Endodermal cell (in vitro differentiated cells): ENCODE data around the gene GRHL1. TPM values are rescaled to one million over a fixed set of nuclear protein-coding genes. Genes with fewer than 3 reads are reported as not detected.

ENCODE experiments used
- DNase-seq: peaks from one replicate; pipeline ENCODE4 v3.0.0-alpha.2; 2017
- H3K27ac ChIP-seq: 2 replicates; pipeline ENCODE4 v1.5.1; 2013; ENCODE audit warnings: mild to moderate bottlenecking, low read depth, low read length, moderate library complexity
- H3K27me3 ChIP-seq: 2 replicates; pipeline ENCODE4 v1.6.1; 2013; ENCODE audit warnings: mild to moderate bottlenecking, low read length, moderate library complexity; ENCODE audit not compliant: insufficient read depth, control insufficient read depth, poor library complexity, severe bottlenecking
- H3K36me3 ChIP-seq: 2 replicates; pipeline ENCODE4 v1.7.0; 2013; ENCODE audit warnings: mild to moderate bottlenecking, low read length, moderate library complexity; ENCODE audit not compliant: control insufficient read depth, insufficient read depth
- H3K4me1 ChIP-seq: one replicate; pipeline ENCODE4 v1.7.0; 2013; ENCODE audit warnings: low read length; ENCODE audit not compliant: control insufficient read depth, insufficient read depth
- H3K4me3 ChIP-seq: 2 replicates; pipeline ENCODE4 v1.5.1; 2013; ENCODE audit warnings: mild to moderate bottlenecking, low read length, moderate library complexity
- H3K9ac ChIP-seq: 2 replicates; pipeline ENCODE4 v1.6.1; 2013; ENCODE audit warnings: mild to moderate bottlenecking, low read length, moderate library complexity; ENCODE audit not compliant: poor library complexity, severe bottlenecking; ENCODE audit errors: extremely low read depth
- H3K9me3 ChIP-seq: 2 replicates; pipeline ENCODE4 v1.6.1; 2013; ENCODE audit warnings: mild to moderate bottlenecking, low read length, moderate library complexity; ENCODE audit not compliant: control insufficient read depth
- H3K27ac Mint-ChIP-seq: 2 replicates; pipeline ENCODE4 v1.8.0; 2020; ENCODE audit warnings: mixed read lengths
- H3K27me3 Mint-ChIP-seq: 2 replicates; pipeline ENCODE4 v1.8.0; 2021; ENCODE audit warnings: mild to moderate bottlenecking, mixed read lengths; ENCODE audit not compliant: insufficient read depth
- H3K36me3 Mint-ChIP-seq: 2 replicates; pipeline ENCODE4 v1.8.0; 2020; ENCODE audit warnings: low read depth, mixed read lengths
- H3K4me1 Mint-ChIP-seq: 2 replicates; pipeline ENCODE4 v1.8.0; 2020; ENCODE audit warnings: mixed read lengths
- H3K4me3 Mint-ChIP-seq: 2 replicates; pipeline ENCODE4 v1.8.0; 2020; ENCODE audit warnings: mild to moderate bottlenecking, moderate library complexity, mixed read lengths
- H3K9me3 Mint-ChIP-seq: 2 replicates; pipeline ENCODE4 v1.8.0; 2020; ENCODE audit warnings: mild to moderate bottlenecking, mixed read lengths
- CTCF ChIP-seq: fragments of 200-600 bp; sonication (generic); conservative IDR thresholded peaks from 2 replicates; pipeline ENCODE4 v1.5.0; 2021; ENCODE audit warnings: antibody characterized with exemption, mild to moderate bottlenecking
- WGBS, 2 experiments: methylation state at CpG; one replicate each; pipeline versions ENCODE4 v1.1.5 to v1.1.7; 2013; ENCODE audit warnings: missing lambda C conversion rate in 2 of 2, mixed read lengths in 1 of 2; ENCODE audit not compliant: insufficient coverage in 1 of 2, insufficient read length in 1 of 2; 5-methylcytosine and 5-hydroxymethylcytosine counted together
- total RNA-seq, 2 donors: library from RNA; stranded (reverse); fragmentation: NEBNext Ultra II Directional in 1 of 2; extraction: Animal tissue kit (Norgen Biotek cat#: 25700) in 1 of 2; gene quantifications; 2 replicates in 1 of 2; 3 replicates in 1 of 2; pipeline ENCODE4 v1.2.1, GENCODE V29; 2021

The GRHL1 gene
- total RNA-seq, 2 donors from 2014 or later, result 2.7 to 2.9 TPM

DNA sequence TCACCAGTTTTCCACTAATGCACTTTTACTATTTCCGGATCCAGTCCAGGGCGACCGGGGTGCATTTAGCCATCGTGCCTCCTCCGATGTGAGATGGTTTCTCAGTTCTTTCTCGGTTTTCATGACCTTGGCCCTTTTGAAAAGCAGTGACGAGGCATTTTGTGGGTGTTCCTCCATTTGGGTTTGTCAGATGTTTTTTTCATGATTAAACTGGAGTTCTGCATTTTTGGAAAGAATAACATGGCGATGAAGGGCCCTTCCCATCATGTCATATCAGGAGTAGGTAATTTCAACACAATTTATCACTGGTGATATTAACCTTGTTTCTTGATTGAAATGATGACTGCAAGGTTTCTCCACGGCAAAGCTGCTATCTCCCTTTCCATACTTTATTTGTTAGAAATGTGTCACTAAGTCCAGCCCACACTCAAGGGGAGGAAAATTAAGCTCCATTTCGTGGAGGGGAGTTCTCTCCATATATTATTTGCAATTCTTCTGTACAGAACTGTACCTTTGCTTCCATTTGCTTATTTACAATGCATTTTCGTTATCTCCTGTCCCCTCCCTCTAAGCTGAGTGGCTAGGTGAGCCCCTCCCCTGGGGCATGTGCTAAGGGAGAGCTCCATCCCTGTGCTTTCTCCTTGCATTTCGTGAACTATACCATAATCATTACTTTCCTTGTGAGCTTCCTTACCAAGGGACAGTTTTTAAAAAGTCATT is 83.0 kb downstream of the GRHL1 start:
- H3K27me3 ChIP-seq, result no peaks in the 10 kb centered on the region
- H3K4me1 ChIP-seq, result peaks cover under 1% of the 10 kb centered on the region
- no peak for TF ChIP-seq CTCF
- H3K27ac ChIP-seq, result no peak overlapping the region
- Mint-ChIP-seq H3K27ac (no peak overlapping the region), H3K4me1 (peaks cover 9% of the 10 kb centered on the region), H3K9me3 (no peaks in the 10 kb centered on the region), H3K36me3 (no peaks in the 10 kb centered on the region), H3K4me3 (no peak overlapping the region), H3K27me3 (no peaks in the 10 kb centered on the region)
- no peak overlapping the region for H3K4me3 ChIP-seq
- H3K9me3 ChIP-seq, result no peaks in the 10 kb centered on the region
- WGBS, 2 experiments, result 92 to 93% methylated on average over 11 to 12 of the region's 12 CpGs
- DNase-seq, result no peak
- no peaks in the 10 kb centered on the region for H3K36me3 ChIP-seq
- no peak overlapping the region for H3K9ac ChIP-seq

- no peak overlapping the region for H3K27ac ChIP-seq
- H3K9me3 ChIP-seq, result no peaks in the 10 kb centered on the region
- H3K4me1 ChIP-seq, result no peaks in the 10 kb centered on the region
- H3K36me3 ChIP-seq, result no peaks in the 10 kb centered on the region
- Mint-ChIP-seq H3K4me1 (peaks cover 4% of the 10 kb centered on the region), H3K4me3 (no peak overlapping the region), H3K36me3 (no peaks in the 10 kb centered on the region), H3K27ac (no peak overlapping the region), H3K27me3 (peaks cover 2% of the 10 kb centered on the region), H3K9me3 (no peaks in the 10 kb centered on the region)
- no peak for DNase-seq
- no peak overlapping the region for H3K4me3 ChIP-seq
- WGBS, 2 experiments, result 88 to 95% methylated on average over 2 to 3 of the region's 3 CpGs
- no peaks in the 10 kb centered on the region for H3K27me3 ChIP-seq
- no peak overlapping the region for H3K9ac ChIP-seq
- TF ChIP-seq CTCF, result no peak
These were observed 83.5 kb downstream of the GRHL1 start for GRCh38 chr2:10035053-10035422.

- H3K9me3 Mint-ChIP-seq, result no peaks in the 10 kb centered on the region
- 84 to 88% methylated on average over 5 of the region's 5 CpGs for WGBS, 2 experiments
- DNase-seq, result no peak
- no peaks in the 10 kb centered on the region for H3K9me3 ChIP-seq
- H3K4me1 ChIP-seq, result no peaks in the 10 kb centered on the region
- no peak overlapping the region for H3K4me3 ChIP-seq
- H3K27me3 ChIP-seq, result no peaks in the 10 kb centered on the region
- no peak overlapping the region for H3K27ac ChIP-seq
- no peaks in the 10 kb centered on the region for H3K4me1 Mint-ChIP-seq
- no peaks in the 10 kb centered on the region for H3K36me3 Mint-ChIP-seq
- H3K27ac Mint-ChIP-seq, result no peak overlapping the region
- no peak overlapping the region for H3K4me3 Mint-ChIP-seq
- no peak for TF ChIP-seq CTCF
- no peak overlapping the region for H3K9ac ChIP-seq
- peaks cover 5% of the 10 kb centered on the region for H3K27me3 Mint-ChIP-seq
- no peaks in the 10 kb centered on the region for H3K36me3 ChIP-seq
These were observed 84.1 kb downstream of the GRHL1 start for GRCh38 chr2:10035633-10036032.
